ENCODE data around the gene CTNNA3. TPM values are rescaled to one million over a fixed set of nuclear protein-coding genes. Genes with fewer than 3 reads are reported as not detected.

The CTNNA3 gene
- total and polyA plus RNA-seq, 4 donors: 0.38 to 8.9 (median 5.2) TPM

DNA sequence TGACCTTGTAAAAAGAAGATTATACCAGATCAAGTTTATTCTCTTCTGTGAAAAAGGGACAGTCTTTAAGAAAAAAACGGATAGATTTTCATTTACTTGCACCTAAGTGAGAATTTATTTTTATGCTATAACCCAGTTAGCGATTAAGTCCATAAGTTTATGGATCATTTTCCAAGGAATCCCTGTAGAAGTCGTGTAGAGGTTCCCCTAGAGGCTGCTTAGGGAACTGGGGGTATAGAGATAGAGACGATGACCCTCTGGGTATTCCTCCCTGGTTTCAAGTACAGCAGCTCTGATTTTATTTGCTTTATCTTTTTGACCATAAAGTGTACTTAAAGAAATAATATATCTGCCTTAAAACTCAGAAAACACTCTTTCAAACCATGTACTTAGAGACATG lies 1418.5 kb downstream of the CTNNA3 start:
- DNase-seq (no peak), ATAC-seq (ENCODE audit: low FRiP score) (no peak)
- intact Hi-C loops (cut with DNase I): no loop called here
- Histone ChIP-seq H3K27ac (ENCODE audit: low read depth in 1 of 2, low read length in 2 of 2) (no peak overlapping the region), H3K4me3 (ENCODE audit: low read length in 2 of 2) (no peak overlapping the region), H3K9me3 (ENCODE audit: control insufficient read depth, low read length) (no peaks in the 10 kb centered on the region), H3K36me3 (ENCODE audit: control insufficient read depth in 1 of 2, insufficient read depth in 2 of 2, low read length in 1 of 2) (no peaks in the 10 kb centered on the region), H3K4me1 (ENCODE audit: control insufficient read depth in 1 of 2, insufficient read depth in 2 of 2, low read length in 2 of 2) (no peaks in the 10 kb centered on the region), H3K27me3 (ENCODE audit: control insufficient read depth in 1 of 2, insufficient read depth in 2 of 2, low read length in 1 of 2) (no peaks in the 10 kb centered on the region)
- WGBS, 2 donors: 56 to 73% methylated on average over 4 of the region's 4 CpGs

DNA sequence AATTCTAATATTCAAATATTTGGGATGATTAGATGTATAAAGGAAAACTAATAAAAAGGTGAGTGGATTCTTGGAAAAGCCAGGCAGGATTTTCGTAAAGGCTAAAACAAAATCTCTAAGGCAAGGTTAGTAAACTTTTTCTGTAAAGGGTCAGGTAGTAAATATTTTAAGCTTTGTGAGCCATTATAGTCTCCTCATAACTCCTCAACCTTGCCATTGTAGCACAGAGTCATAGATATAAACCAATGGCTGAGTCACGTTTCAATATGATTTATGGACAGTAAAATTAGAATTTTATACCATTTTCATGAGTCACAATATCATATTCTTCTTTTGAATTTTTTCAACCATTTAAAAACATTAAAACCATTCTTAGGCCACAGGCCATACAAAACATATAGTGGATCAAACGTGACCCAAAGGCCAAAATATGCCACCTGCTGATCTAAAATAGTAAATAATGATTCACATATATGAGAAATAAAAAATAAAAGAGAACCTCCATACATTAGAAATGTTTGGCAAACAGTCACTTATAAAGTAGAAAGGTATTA lies 1422.0 kb downstream of the CTNNA3 start:
- intact Hi-C loops (cut with DNase I): no loop called here
- Histone ChIP-seq H3K27ac (ENCODE audit: low read depth in 1 of 2, low read length in 2 of 2) (no peak overlapping the region), H3K36me3 (ENCODE audit: control insufficient read depth in 1 of 2, insufficient read depth in 2 of 2, low read length in 1 of 2) (no peaks in the 10 kb centered on the region), H3K9me3 (ENCODE audit: control insufficient read depth, low read length) (no peaks in the 10 kb centered on the region), H3K4me3 (ENCODE audit: low read length in 2 of 2) (no peak overlapping the region), H3K27me3 (ENCODE audit: control insufficient read depth in 1 of 2, insufficient read depth in 2 of 2, low read length in 1 of 2) (no peaks in the 10 kb centered on the region), H3K4me1 (ENCODE audit: control insufficient read depth in 1 of 2, insufficient read depth in 2 of 2, low read length in 2 of 2) (no peaks in the 10 kb centered on the region)
- WGBS, 2 donors: 66% methylated on average over 3 of the region's 3 CpGs
- DNase-seq (no peak), ATAC-seq (ENCODE audit: low FRiP score) (no peak)

DNA sequence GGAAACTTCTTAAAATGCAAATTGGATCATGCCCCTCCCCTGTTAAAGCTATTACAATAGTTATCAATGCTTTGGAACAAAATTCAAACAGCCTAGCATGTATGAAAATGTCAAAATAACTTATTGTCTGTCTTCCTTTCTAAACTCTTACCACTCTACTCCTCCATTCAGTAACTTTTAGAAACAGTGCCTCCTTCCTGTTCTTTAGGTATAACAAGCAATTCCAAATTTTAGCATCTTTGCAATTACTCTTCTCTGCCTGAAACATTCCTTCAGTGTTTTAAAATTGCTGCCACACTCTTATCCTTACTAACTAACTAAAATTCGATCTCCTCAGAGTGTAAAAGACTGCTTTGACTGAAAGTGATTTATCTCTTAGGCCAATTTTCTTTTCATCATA lies 1430.6 kb downstream of the CTNNA3 start:
- no peak for DNase-seq
- Histone ChIP-seq H3K27me3 (ENCODE audit: control insufficient read depth in 1 of 2, insufficient read depth in 2 of 2, low read length in 1 of 2) (no peaks in the 10 kb centered on the region), H3K36me3 (ENCODE audit: control insufficient read depth in 1 of 2, insufficient read depth in 2 of 2, low read length in 1 of 2) (no peaks in the 10 kb centered on the region), H3K4me3 (ENCODE audit: low read length in 2 of 2) (no peak overlapping the region), H3K4me1 (ENCODE audit: control insufficient read depth in 1 of 2, insufficient read depth in 2 of 2, low read length in 2 of 2) (no peaks in the 10 kb centered on the region), H3K27ac (ENCODE audit: low read depth in 1 of 2, low read length in 2 of 2) (no peak overlapping the region), H3K9me3 (ENCODE audit: control insufficient read depth, low read length) (no peaks in the 10 kb centered on the region)
- 37 to 59% methylated on average over 1 of the region's 1 CpG for WGBS, 2 donors
- no peak for ATAC-seq (ENCODE audit: low FRiP score)
- intact Hi-C loops (cut with DNase I): no loop called here

DNA sequence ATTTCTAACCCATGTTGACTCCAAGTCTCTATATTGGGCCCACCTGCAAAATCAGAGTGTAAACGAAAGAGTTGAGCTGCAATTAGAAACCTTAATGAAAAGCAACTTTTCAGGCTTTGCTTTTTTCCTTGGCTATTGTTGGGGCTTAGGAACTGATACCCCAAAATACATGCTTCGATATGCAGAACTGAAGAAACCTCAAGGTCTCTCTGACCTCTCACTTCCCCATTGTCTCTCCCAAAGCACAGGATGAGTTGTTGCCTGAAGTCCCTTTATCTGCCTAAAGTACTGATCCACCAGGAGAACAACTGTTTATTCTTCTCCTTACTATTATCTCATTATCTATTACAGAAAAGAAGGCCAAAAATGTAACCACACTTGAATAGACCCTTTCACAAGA lies 1436.2 kb downstream of the CTNNA3 start:
- H3K36me3 ChIP-seq (ENCODE audit: control insufficient read depth in 1 of 2, insufficient read depth in 2 of 2, low read length in 1 of 2): no peaks in the 10 kb centered on the region
- WGBS, 2 donors: 86 to 91% methylated on average over 2 of the region's 2 CpGs
- ATAC-seq (ENCODE audit: low FRiP score) (no peak), DNase-seq (no peak)
- no peaks in the 10 kb centered on the region for H3K27me3 ChIP-seq (ENCODE audit: control insufficient read depth in 1 of 2, insufficient read depth in 2 of 2, low read length in 1 of 2)
- no peak overlapping the region for H3K27ac ChIP-seq (ENCODE audit: low read depth in 1 of 2, low read length in 2 of 2)
- no peaks in the 10 kb centered on the region for H3K9me3 ChIP-seq (ENCODE audit: control insufficient read depth, low read length)
- no peaks in the 10 kb centered on the region for H3K4me1 ChIP-seq (ENCODE audit: control insufficient read depth in 1 of 2, insufficient read depth in 2 of 2, low read length in 2 of 2)
- no peak overlapping the region for H3K4me3 ChIP-seq (ENCODE audit: low read length in 2 of 2)
- intact Hi-C loops (cut with DNase I): no loop called here

DNA sequence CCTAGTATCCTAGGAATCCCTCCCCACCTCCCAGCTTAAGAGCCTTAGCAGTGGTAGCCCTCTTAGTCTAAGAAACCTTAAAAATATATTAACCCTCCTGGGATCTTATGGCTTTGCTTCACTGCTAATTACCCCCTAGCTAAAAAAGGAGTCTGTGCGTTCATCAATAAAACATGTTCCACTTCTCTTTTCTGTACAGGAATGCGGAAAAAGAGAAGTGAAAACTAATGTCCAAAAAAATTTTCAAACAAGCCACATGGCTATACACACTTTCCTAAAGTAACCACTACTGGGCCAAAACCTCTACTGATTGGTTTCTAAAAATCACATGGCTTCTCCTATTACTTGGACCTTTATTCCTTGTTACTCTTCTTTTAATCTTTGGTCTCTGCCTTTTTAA lies 1437.3 kb downstream of the CTNNA3 start:
- H3K4me3 ChIP-seq (ENCODE audit: low read length in 2 of 2): no peak overlapping the region
- H3K27me3 ChIP-seq (ENCODE audit: control insufficient read depth in 1 of 2, insufficient read depth in 2 of 2, low read length in 1 of 2): no peaks in the 10 kb centered on the region
- intact Hi-C loops (cut with DNase I): no loop called here
- DNase-seq: no peak
- H3K9me3 ChIP-seq (ENCODE audit: control insufficient read depth, low read length): no peaks in the 10 kb centered on the region
- H3K4me1 ChIP-seq (ENCODE audit: control insufficient read depth in 1 of 2, insufficient read depth in 2 of 2, low read length in 2 of 2): no peaks in the 10 kb centered on the region
- WGBS, 2 donors: 87% methylated on average over 2 of the region's 2 CpGs
- H3K27ac ChIP-seq (ENCODE audit: low read depth in 1 of 2, low read length in 2 of 2): no peak overlapping the region
- H3K36me3 ChIP-seq (ENCODE audit: control insufficient read depth in 1 of 2, insufficient read depth in 2 of 2, low read length in 1 of 2): no peaks in the 10 kb centered on the region
- ATAC-seq (ENCODE audit: low FRiP score): no peak

DNA sequence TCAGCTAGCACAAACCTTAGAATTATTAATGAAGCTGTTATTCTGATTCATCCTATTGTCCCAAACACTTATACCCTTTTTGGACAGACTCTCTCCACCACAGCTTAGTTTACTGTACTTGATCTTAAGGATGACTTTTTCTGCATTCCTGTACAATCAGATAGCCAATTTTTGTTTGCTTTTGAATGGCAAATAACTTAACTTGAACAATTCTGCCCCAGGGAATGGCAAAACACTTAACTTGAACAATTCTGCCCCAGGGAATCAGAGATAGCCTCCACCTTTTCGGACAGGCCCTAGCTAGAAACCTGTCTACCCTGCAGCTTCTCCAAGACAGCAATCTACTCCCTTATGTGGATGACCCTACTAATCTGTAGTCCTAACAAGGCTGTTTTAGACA lies 1438.2 kb downstream of the CTNNA3 start:
- H3K9me3 ChIP-seq (ENCODE audit: control insufficient read depth, low read length): no peaks in the 10 kb centered on the region

DNA sequence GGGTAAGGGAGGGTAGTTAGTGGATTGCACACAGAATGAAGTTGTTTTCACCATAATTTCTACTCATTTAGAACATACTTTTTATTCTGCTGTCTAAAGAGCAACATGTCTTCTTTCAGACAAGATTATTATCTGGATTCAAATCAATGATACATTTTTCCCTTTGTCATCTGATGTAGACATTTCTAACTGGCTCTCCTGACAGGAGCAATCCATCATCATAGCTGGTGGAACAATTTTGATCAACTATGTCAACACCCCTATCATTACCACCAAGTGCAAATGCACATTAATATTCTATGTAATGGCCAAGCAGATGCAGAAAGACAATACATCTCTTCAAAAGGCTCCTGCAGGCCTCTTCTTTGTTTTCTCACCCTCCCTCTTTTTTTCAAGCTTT lies 1443.0 kb downstream of the CTNNA3 start:
- ATAC-seq (ENCODE audit: low FRiP score): no peak
- H3K27me3 ChIP-seq (ENCODE audit: control insufficient read depth in 1 of 2, insufficient read depth in 2 of 2, low read length in 1 of 2): no peaks in the 10 kb centered on the region
- DNase-seq: no peak
- H3K4me3 ChIP-seq (ENCODE audit: low read length in 2 of 2): no peak overlapping the region
- H3K27ac ChIP-seq (ENCODE audit: low read depth in 1 of 2, low read length in 2 of 2): no peak overlapping the region
- H3K9me3 ChIP-seq (ENCODE audit: control insufficient read depth, low read length): no peaks in the 10 kb centered on the region
- intact Hi-C loops (cut with DNase I): no loop called here
- H3K36me3 ChIP-seq (ENCODE audit: control insufficient read depth in 1 of 2, insufficient read depth in 2 of 2, low read length in 1 of 2): no peaks in the 10 kb centered on the region
- H3K4me1 ChIP-seq (ENCODE audit: control insufficient read depth in 1 of 2, insufficient read depth in 2 of 2, low read length in 2 of 2): no peaks in the 10 kb centered on the region

More for the DNA sequence above, 1438.2 kb downstream of the CTNNA3 start:
- 74 to 88% methylated on average over 1 of the region's 1 CpG for WGBS, 2 donors
- no peak for DNase-seq
- no peaks in the 10 kb centered on the region for H3K36me3 ChIP-seq (ENCODE audit: control insufficient read depth in 1 of 2, insufficient read depth in 2 of 2, low read length in 1 of 2)
- no peaks in the 10 kb centered on the region for H3K27me3 ChIP-seq (ENCODE audit: control insufficient read depth in 1 of 2, insufficient read depth in 2 of 2, low read length in 1 of 2)
- intact Hi-C loops (cut with DNase I): no loop called here
- no peak overlapping the region for H3K27ac ChIP-seq (ENCODE audit: low read depth in 1 of 2, low read length in 2 of 2)
- ATAC-seq (ENCODE audit: low FRiP score): no peak
- H3K4me1 ChIP-seq (ENCODE audit: control insufficient read depth in 1 of 2, insufficient read depth in 2 of 2, low read length in 2 of 2): no peaks in the 10 kb centered on the region
- H3K4me3 ChIP-seq (ENCODE audit: low read length in 2 of 2): no peak overlapping the region

DNA sequence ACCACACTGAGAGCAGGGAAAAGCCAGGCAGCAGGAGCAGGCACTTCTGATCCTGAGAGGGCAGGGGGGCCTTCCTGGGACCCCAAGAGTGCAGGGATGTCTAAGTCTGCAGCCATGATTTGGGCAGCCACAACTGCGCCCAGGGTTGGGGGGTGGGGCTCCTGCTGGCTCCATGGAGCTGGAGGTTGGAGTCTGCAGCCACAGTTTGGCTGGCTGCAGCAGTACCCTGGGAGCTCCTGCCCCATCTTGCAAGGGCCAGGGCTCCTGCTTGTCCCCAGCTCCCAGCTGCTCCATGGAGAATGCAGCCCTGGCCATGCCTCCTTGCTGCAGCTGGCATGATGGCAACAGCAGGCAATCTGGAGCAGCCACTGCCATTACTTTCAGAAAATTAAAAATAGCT lies 1449.8 kb downstream of the CTNNA3 start:
- H3K4me3 ChIP-seq (ENCODE audit: low read length in 2 of 2): no peak overlapping the region
- intact Hi-C loops (cut with DNase I): no loop called here
- no peak overlapping the region for H3K27ac ChIP-seq (ENCODE audit: low read depth in 1 of 2, low read length in 2 of 2)
- no peaks in the 10 kb centered on the region for H3K36me3 ChIP-seq (ENCODE audit: control insufficient read depth in 1 of 2, insufficient read depth in 2 of 2, low read length in 1 of 2)
- WGBS, 2 donors: 94 to 100% methylated on average over 1 of the region's 1 CpG
- DNase-seq (no peak), ATAC-seq (ENCODE audit: low FRiP score) (no peak)
- H3K9me3 ChIP-seq (ENCODE audit: control insufficient read depth, low read length): peaks cover 1% of the 10 kb centered on the region
- no peaks in the 10 kb centered on the region for H3K27me3 ChIP-seq (ENCODE audit: control insufficient read depth in 1 of 2, insufficient read depth in 2 of 2, low read length in 1 of 2)
- H3K4me1 ChIP-seq (ENCODE audit: control insufficient read depth in 1 of 2, insufficient read depth in 2 of 2, low read length in 2 of 2): no peaks in the 10 kb centered on the region

DNA sequence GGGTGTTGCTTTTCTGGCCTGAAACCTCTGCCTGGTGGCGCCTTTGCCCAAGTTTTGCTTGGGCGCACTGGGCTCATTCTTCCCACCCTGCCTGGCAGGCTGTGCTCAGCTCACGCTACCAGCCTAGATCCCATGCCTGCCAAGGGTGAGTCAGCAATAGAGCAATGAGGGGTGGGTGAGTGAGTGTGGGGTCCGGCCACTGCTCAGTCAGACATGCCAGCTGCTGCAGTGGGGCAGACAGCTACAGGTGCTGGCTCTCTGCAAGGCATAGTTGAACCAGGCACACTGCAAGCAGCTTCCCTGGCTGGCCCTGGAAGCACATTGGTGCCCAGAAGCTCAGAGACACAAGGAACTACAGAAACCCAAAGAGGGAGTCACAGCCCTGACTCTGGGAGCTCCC lies 1451.0 kb downstream of the CTNNA3 start:
- DNase-seq: no peak
- Histone ChIP-seq H3K9me3 (ENCODE audit: control insufficient read depth, low read length) (peaks cover 1% of the 10 kb centered on the region), H3K4me1 (ENCODE audit: control insufficient read depth in 1 of 2, insufficient read depth in 2 of 2, low read length in 2 of 2) (no peaks in the 10 kb centered on the region), H3K36me3 (ENCODE audit: control insufficient read depth in 1 of 2, insufficient read depth in 2 of 2, low read length in 1 of 2) (no peaks in the 10 kb centered on the region), H3K27me3 (ENCODE audit: control insufficient read depth in 1 of 2, insufficient read depth in 2 of 2, low read length in 1 of 2) (no peaks in the 10 kb centered on the region), H3K27ac (ENCODE audit: low read depth in 1 of 2, low read length in 2 of 2) (no peak overlapping the region), H3K4me3 (ENCODE audit: low read length in 2 of 2) (no peak overlapping the region)
- intact Hi-C loops (cut with DNase I): no loop called here
- no peak for ATAC-seq (ENCODE audit: low FRiP score)
- WGBS, 2 donors: 82 to 85% methylated on average over 4 of the region's 4 CpGs
